HEK293 (cell line): ENCODE results near the gene FOXP1.

Experiments used
- CTCF ChIA-PET: fragments of 350-600 bp; formaldehyde crosslinking; extraction: SDS; loops from one replicate; lab custom pipeline; 2021; ENCODE audit warnings: antibody characterized with exemption; lab: Yijun Ruan, JAX
- POLR2A ChIA-PET: fragments of 300-600 bp; formaldehyde crosslinking; extraction: SDS; loops from one replicate; lab custom pipeline; 2020; ENCODE audit warnings: antibody characterized with exemption, inconsistent platforms; lab: Yijun Ruan, JAX
- H3K27ac ChIP-seq: fragments of 200-500 bp; sonication (Bioruptor generic); 2 replicates; pipeline ENCODE4 v1.5.1; 2014; ENCODE audit warnings: low read depth, low read length, control low read depth, inconsistent platforms; ENCODE audit errors: extremely low read depth
- H3K36me3 ChIP-seq, 2 experiments: fragments of 200-500 bp in 1 of 2; sonication (Bioruptor generic) in 1 of 2; 1 replicate in 1 of 2; 2 replicates in 1 of 2; pipeline ENCODE4 v1.5.1; 2014 to 2017; ENCODE audit warnings: inconsistent platforms in 2 of 2, low read length in 2 of 2; ENCODE audit not compliant: control insufficient read depth in 2 of 2, insufficient read depth in 1 of 2
- H3K4me1 ChIP-seq: fragments of 200-500 bp; sonication (Bioruptor generic); 2 replicates; pipeline ENCODE4 v1.5.1; 2014; ENCODE audit warnings: mild to moderate bottlenecking, low read length, inconsistent platforms; ENCODE audit not compliant: control insufficient read depth, insufficient read depth
- H3K4me3 ChIP-seq: 2 replicates; pipeline ENCODE4 v1.5.1; 2011; ENCODE audit warnings: low read depth, mild to moderate bottlenecking, control low read depth, low read length, moderate library complexity
- H3K9me3 ChIP-seq: fragments of 200-500 bp; sonication (Bioruptor generic); 2 replicates; pipeline ENCODE4 v1.5.1; 2014; ENCODE audit warnings: low read depth, low read length, inconsistent platforms; ENCODE audit not compliant: control insufficient read depth, insufficient read depth
- MEIS1 ChIP-seq: sonication (generic); formaldehyde crosslinking; IDR thresholded peaks from 2 replicates; pipeline ENCODE4 v1.8.1; 2022; ENCODE audit warnings: missing genetic modification reagents, mild to moderate bottlenecking, borderline replicate concordance
- OVOL3 ChIP-seq: fragments of 450-650 bp; formaldehyde crosslinking; IDR thresholded peaks from 2 replicates; pipeline ENCODE4 v1.5.1; 2016; ENCODE audit warnings: missing biosample characterization, missing genetic modification characterization
- RBAK ChIP-seq: fragments of 450-650 bp; formaldehyde crosslinking; IDR thresholded peaks from 2 replicates; pipeline ENCODE4 v1.5.1; 2016; ENCODE audit warnings: missing biosample characterization, missing genetic modification characterization
- SP2 ChIP-seq: fragments of 450-650 bp; formaldehyde crosslinking; IDR thresholded peaks from 2 replicates; pipeline ENCODE4 v1.5.1; 2016; ENCODE audit warnings: missing biosample characterization, missing genetic modification characterization
- ZNF146 ChIP-seq: fragments of 450-650 bp; formaldehyde crosslinking; IDR thresholded peaks from 2 replicates; pipeline ENCODE4 v1.5.1; 2016; ENCODE audit warnings: missing biosample characterization, missing genetic modification characterization
- ZNF184 ChIP-seq: fragments of 450-650 bp; IDR thresholded peaks from 2 replicates; pipeline ENCODE4 v1.5.1; 2018; ENCODE audit warnings: missing biosample characterization, mild to moderate bottlenecking, missing genetic modification characterization
- ZNF202 ChIP-seq: fragments of 450-650 bp; formaldehyde crosslinking; IDR thresholded peaks from 2 replicates; pipeline ENCODE4 v1.5.1; 2016; ENCODE audit warnings: missing biosample characterization, missing genetic modification characterization, borderline replicate concordance
- ZNF23 ChIP-seq: fragments of 450-650 bp; formaldehyde crosslinking; IDR thresholded peaks from 2 replicates; pipeline ENCODE4 v1.5.1; 2016; ENCODE audit warnings: missing biosample characterization, missing genetic modification characterization, borderline replicate concordance
- ZNF324 ChIP-seq: fragments of 450-650 bp; formaldehyde crosslinking; IDR thresholded peaks from 2 replicates; pipeline ENCODE4 v1.5.1; 2016; ENCODE audit warnings: missing biosample characterization, missing genetic modification characterization
- ZNF335 ChIP-seq: fragments of 450-650 bp; formaldehyde crosslinking; conservative IDR thresholded peaks from 2 replicates; pipeline ENCODE4 v1.5.1; 2016; ENCODE audit warnings: missing biosample characterization, missing genetic modification characterization
- ZNF433 ChIP-seq: fragments of 450-650 bp; formaldehyde crosslinking; IDR thresholded peaks from 2 replicates; pipeline ENCODE4 v1.5.1; 2016; ENCODE audit warnings: missing biosample characterization, missing genetic modification characterization, low read depth
- ZNF629 ChIP-seq: fragments of 450-650 bp; formaldehyde crosslinking; IDR thresholded peaks from 2 replicates; pipeline ENCODE4 v1.5.1; 2017; ENCODE audit warnings: missing biosample characterization, missing genetic modification characterization
- ZNF747 ChIP-seq: fragments of 450-650 bp; formaldehyde crosslinking; IDR thresholded peaks from 2 replicates; pipeline ENCODE4 v1.5.1; 2016; ENCODE audit warnings: missing biosample characterization, missing genetic modification characterization
- TF ChIP-seq, protein P1 (sequence below): fragments of 450-650 bp; formaldehyde crosslinking; conservative IDR thresholded peaks from 2 replicates; pipeline ENCODE4 v1.5.1; 2016; ENCODE audit warnings: low read depth, missing biosample characterization, missing genetic modification characterization
- TF ChIP-seq, protein P2 (sequence below): sonication (generic); formaldehyde crosslinking; IDR thresholded peaks from 2 replicates; pipeline ENCODE4 v1.8.1; 2022; ENCODE audit warnings: mild to moderate bottlenecking, moderate library complexity, missing genetic modification reagents
- TF ChIP-seq, protein P3 (sequence below): fragments of 450-650 bp; formaldehyde crosslinking; IDR thresholded peaks from 2 replicates; pipeline ENCODE4 v1.5.1; 2016; ENCODE audit warnings: missing biosample characterization, missing genetic modification characterization
- TF ChIP-seq, protein P4 (sequence below): fragments of 450-650 bp; formaldehyde crosslinking; IDR thresholded peaks from 2 replicates; pipeline ENCODE4 v1.5.1; 2016; ENCODE audit warnings: missing biosample characterization, missing genetic modification characterization
- TF ChIP-seq, protein P5 (sequence below): fragments of 450-650 bp; formaldehyde crosslinking; IDR thresholded peaks from 2 replicates; pipeline ENCODE4 v1.5.1; 2016; ENCODE audit warnings: missing biosample characterization, missing genetic modification characterization
- TF ChIP-seq, protein P6 (sequence below): fragments of 450-650 bp; formaldehyde crosslinking; IDR thresholded peaks from 2 replicates; pipeline ENCODE4 v1.5.1; 2016; ENCODE audit warnings: missing biosample characterization, missing genetic modification characterization
- TF ChIP-seq, protein P7 (sequence below): fragments of 450-650 bp; formaldehyde crosslinking; IDR thresholded peaks from 2 replicates; pipeline ENCODE4 v1.5.1; 2016; ENCODE audit warnings: missing biosample characterization, missing genetic modification characterization

FOXP1 gene

DNA sequence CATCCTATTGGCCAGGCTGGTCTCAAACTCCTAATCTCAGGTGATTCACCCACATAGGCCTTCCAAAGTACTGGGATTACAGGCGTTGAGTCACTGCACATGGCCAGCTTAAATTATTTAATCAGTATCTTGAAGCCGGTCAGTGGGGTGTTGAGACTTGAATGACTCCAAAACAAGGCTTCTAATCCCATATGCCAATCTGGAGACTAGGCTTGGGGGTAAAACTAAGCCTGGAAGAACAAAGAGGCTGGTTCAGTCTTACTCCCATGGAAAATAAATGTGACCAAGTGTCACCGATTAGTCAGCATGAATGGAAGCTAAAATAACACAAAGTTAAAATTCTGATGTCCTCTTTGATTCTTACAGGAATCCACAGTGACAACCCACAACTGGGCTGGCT is 509.1 kb downstream of the FOXP1 start (continued):
- TF ChIP-seq ZNF433 (tag by site-specific recombination) (no peak), ZNF23 (tag by site-specific recombination) (no peak), OVOL3 (tag by site-specific recombination) (no peak), MEIS1 (CRISPR knock-in tag) (no peak), SP2 (tag by site-specific recombination) (no peak), ZNF629 (no peak), ZNF184 (tag by site-specific recombination) (no peak)
- TF ChIP-seq, protein P1, sequence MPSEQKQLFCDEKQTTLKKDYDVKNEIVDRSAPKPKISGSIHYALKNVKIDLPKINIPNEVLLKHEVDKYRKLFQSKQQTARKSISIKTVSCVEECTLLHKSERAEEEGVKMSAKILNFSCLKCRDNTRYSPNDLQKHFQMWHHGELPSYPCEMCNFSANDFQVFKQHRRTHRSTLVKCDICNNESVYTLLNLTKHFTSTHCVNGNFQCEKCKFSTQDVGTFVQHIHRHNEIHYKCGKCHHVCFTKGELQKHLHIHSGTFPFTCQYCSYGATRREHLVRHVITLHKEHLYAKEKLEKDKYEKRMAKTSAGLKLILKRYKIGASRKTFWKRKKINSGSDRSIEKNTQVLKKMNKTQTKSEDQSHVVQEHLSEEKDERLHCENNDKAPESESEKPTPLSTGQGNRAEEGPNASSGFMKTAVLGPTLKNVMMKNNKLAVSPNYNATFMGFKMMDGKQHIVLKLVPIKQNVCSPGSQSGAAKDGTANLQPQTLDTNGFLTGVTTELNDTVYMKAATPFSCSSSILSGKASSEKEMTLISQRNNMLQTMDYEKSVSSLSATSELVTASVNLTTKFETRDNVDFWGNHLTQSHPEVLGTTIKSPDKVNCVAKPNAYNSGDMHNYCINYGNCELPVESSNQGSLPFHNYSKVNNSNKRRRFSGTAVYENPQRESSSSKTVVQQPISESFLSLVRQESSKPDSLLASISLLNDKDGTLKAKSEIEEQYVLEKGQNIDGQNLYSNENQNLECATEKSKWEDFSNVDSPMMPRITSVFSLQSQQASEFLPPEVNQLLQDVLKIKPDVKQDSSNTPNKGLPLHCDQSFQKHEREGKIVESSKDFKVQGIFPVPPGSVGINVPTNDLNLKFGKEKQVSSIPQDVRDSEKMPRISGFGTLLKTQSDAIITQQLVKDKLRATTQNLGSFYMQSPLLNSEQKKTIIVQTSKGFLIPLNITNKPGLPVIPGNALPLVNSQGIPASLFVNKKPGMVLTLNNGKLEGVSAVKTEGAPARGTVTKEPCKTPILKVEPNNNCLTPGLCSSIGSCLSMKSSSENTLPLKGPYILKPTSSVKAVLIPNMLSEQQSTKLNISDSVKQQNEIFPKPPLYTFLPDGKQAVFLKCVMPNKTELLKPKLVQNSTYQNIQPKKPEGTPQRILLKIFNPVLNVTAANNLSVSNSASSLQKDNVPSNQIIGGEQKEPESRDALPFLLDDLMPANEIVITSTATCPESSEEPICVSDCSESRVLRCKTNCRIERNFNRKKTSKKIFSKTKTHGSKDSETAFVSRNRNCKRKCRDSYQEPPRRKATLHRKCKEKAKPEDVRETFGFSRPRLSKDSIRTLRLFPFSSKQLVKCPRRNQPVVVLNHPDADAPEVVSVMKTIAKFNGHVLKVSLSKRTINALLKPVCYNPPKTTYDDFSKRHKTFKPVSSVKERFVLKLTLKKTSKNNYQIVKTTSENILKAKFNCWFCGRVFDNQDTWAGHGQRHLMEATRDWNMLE, result no peak

DNA sequence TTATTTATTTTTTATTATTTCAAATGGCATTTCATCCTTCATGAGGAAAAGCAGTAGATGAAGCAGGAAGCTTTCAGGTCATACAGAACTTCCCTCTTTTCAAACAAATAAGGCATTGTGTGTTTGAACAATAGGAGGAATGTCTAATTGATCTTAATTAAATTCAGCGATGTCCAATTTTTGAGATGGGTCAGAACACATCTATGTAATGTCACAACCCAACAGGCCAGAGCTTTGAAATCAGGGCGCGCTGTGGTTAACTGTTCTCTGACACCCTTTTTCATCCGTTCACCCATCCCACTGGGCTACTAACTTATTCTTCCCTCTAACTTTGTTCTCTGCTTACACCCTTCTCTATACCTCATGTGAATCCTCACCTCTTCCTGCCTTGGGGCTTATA is 510.5 kb downstream of the FOXP1 start:
- POLR2A ChIA-PET, result no interaction called here
- no peak overlapping the region for H3K4me3 ChIP-seq
- TF ChIP-seq ZNF146 (tag by site-specific recombination) (no peak), ZNF747 (tag by site-specific recombination) (no peak), ZNF202 (tag by site-specific recombination) (no peak), RBAK (tag by site-specific recombination) (no peak), ZNF324 (no peak), ZNF335 (tag by site-specific recombination) (no peak)
- TF ChIP-seq, protein P2, sequence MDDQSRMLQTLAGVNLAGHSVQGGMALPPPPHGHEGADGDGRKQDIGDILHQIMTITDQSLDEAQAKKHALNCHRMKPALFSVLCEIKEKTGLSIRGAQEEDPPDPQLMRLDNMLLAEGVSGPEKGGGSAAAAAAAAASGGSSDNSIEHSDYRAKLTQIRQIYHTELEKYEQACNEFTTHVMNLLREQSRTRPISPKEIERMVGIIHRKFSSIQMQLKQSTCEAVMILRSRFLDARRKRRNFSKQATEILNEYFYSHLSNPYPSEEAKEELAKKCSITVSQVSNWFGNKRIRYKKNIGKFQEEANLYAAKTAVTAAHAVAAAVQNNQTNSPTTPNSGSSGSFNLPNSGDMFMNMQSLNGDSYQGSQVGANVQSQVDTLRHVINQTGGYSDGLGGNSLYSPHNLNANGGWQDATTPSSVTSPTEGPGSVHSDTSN (CRISPR knock-in tag), result no peak
- TF ChIP-seq, protein P3, sequence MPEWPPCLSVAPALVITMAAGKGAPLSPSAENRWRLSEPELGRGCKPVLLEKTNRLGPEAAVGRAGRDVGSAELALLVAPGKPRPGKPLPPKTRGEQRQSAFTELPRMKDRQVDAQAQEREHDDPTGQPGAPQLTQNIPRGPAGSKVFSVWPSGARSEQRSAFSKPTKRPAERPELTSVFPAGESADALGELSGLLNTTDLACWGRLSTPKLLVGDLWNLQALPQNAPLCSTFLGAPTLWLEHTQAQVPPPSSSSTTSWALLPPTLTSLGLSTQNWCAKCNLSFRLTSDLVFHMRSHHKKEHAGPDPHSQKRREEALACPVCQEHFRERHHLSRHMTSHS (tag by site-specific recombination), result no peak
- TF ChIP-seq, protein P4, sequence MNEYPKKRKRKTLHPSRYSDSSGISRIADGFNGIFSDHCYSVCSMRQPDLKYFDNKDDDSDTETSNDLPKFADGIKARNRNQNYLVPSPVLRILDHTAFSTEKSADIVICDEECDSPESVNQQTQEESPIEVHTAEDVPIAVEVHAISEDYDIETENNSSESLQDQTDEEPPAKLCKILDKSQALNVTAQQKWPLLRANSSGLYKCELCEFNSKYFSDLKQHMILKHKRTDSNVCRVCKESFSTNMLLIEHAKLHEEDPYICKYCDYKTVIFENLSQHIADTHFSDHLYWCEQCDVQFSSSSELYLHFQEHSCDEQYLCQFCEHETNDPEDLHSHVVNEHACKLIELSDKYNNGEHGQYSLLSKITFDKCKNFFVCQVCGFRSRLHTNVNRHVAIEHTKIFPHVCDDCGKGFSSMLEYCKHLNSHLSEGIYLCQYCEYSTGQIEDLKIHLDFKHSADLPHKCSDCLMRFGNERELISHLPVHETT (tag by site-specific recombination), result no peak
- TF ChIP-seq, protein P5, sequence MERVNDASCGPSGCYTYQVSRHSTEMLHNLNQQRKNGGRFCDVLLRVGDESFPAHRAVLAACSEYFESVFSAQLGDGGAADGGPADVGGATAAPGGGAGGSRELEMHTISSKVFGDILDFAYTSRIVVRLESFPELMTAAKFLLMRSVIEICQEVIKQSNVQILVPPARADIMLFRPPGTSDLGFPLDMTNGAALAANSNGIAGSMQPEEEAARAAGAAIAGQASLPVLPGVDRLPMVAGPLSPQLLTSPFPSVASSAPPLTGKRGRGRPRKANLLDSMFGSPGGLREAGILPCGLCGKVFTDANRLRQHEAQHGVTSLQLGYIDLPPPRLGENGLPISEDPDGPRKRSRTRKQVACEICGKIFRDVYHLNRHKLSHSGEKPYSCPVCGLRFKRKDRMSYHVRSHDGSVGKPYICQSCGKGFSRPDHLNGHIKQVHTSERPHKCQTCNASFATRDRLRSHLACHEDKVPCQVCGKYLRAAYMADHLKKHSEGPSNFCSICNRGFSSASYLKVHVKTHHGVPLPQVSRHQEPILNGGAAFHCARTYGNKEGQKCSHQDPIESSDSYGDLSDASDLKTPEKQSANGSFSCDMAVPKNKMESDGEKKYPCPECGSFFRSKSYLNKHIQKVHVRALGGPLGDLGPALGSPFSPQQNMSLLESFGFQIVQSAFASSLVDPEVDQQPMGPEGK (tag by site-specific recombination), result no peak
- TF ChIP-seq, protein P6, sequence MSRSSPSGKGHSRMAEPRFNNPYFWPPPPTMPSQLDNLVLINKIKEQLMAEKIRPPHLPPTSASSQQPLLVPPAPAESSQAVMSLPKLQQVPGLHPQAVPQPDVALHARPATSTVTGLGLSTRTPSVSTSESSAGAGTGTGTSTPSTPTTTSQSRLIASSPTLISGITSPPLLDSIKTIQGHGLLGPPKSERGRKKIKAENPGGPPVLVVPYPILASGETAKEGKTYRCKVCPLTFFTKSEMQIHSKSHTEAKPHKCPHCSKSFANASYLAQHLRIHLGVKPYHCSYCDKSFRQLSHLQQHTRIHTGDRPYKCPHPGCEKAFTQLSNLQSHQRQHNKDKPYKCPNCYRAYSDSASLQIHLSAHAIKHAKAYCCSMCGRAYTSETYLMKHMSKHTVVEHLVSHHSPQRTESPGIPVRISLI (tag by site-specific recombination), result no peak
- TF ChIP-seq, protein P7, sequence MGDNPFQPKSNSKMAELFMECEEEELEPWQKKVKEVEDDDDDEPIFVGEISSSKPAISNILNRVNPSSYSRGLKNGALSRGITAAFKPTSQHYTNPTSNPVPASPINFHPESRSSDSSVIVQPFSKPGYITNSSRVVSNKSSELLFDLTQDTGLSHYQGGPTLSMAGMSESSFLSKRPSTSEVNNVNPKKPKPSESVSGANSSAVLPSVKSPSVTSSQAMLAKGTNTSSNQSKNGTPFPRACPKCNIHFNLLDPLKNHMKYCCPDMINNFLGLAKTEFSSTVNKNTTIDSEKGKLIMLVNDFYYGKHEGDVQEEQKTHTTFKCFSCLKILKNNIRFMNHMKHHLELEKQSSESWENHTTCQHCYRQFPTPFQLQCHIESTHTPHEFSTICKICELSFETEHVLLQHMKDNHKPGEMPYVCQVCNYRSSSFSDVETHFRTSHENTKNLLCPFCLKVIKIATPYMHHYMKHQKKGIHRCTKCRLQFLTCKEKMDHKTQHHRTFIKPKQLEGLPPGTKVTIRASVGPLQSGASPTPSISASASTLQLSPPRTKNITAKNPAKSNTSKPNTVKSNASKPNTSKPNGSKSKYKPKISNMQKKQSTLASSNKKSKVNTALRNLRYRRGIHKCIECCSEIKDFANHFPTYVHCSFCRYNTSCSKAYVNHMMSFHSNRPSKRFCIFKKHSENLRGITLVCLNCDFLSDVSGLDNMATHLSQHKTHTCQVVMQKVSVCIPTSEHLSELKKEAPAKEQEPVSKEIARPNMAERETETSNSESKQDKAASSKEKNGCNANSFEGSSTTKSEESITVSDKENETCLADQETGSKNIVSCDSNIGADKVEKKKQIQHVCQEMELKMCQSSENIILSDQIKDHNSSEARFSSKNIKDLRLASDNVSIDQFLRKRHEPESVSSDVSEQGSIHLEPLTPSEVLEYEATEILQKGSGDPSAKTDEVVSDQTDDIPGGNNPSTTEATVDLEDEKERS (tag by site-specific recombination), result no peak
- TF ChIP-seq, all 188 proteins: peak for 0
- Histone ChIP-seq H3K36me3 (no peaks in the 10 kb centered on the region), H3K27ac (no peak overlapping the region), H3K4me1 (no peaks in the 10 kb centered on the region), H3K9me3 (no peaks in the 10 kb centered on the region)
- CTCF ChIA-PET, result interaction anchor here (0.8 kb wide), 1 partner anchor 522 kb away, joined by 4 read pairs; no protein-coding TSS in a partner anchor
